ENCODE measurements around the gene ADGRG6.

Gene ADGRG6

GRCh38 chr6:142290851-142291250, 11.0 kb upstream of the ADGRG6 start:
- no peak for DNase-seq

GRCh38 chr6:142291512-142291911, 10.3 kb upstream of the ADGRG6 start:
- DNase-seq: no peak

GRCh38 chr6:142292166-142292924, 9.5 kb upstream of the ADGRG6 start:
- DNase-seq: no peak

GRCh38 chr6:142293121-142293520, 8.7 kb upstream of the ADGRG6 start:
- no peak for DNase-seq

- DNase-seq: no peak
These were observed 7.1 kb upstream of the ADGRG6 start for GRCh38 chr6:142294679-142295078.

GRCh38 chr6:142296975-142297604, 4.7 kb upstream of the ADGRG6 start:
- DNase-seq: no peak

- DNase-seq: no peak
These were observed 4.2 kb upstream of the ADGRG6 start for GRCh38 chr6:142297605-142297995.

GRCh38 chr6:142297996-142298753, 3.6 kb upstream of the ADGRG6 start:
- DNase-seq: no peak

GRCh38 chr6:142300302-142300701, 1.5 kb upstream of the ADGRG6 start:
- no peak for DNase-seq

GRCh38 chr6:142300758-142301650, 803 bp upstream of the ADGRG6 start:
- peak in 2 of 56 donors; percentile 4 to 19 for DNase-seq

GRCh38 chr6:142302421-142303175, 791 bp downstream of the ADGRG6 start:
- DNase-seq: no peak

GRCh38 chr6:142303176-142303533, 1.3 kb downstream of the ADGRG6 start:
- no peak for DNase-seq

GRCh38 chr6:142304241-142304640, 2.4 kb downstream of the ADGRG6 start:
- DNase-seq: no peak

- DNase-seq: no peak
These were observed 4.9 kb downstream of the ADGRG6 start for GRCh38 chr6:142306736-142307135.

- no peak for DNase-seq
These were observed 6.3 kb downstream of the ADGRG6 start for GRCh38 chr6:142307963-142308748.

- DNase-seq: no peak
These were observed 7.6 kb downstream of the ADGRG6 start for GRCh38 chr6:142309426-142309825.

- DNase-seq: no peak
These were observed 11.5 kb downstream of the ADGRG6 start for GRCh38 chr6:142313284-142313683.

GRCh38 chr6:142316791-142317368, 15.1 kb downstream of the ADGRG6 start:
- no peak for DNase-seq

- DNase-seq: no peak
These were observed 16.9 kb downstream of the ADGRG6 start for GRCh38 chr6:142318714-142319113.
